Dendritic cell treated with granulocyte-macrophage colony-stimulating factor and Interleukin-4, amounts not matched to agents 40 ng/mL and 50 ng/mL, for 4 days (primary cell): Measurements from ENCODE around the gene SCN9A.

ENCODE experiments used
- H3K27ac Mint-ChIP-seq: one replicate; pipeline ENCODE4 v1.8.0; 2022; ENCODE audit warnings: mild to moderate bottlenecking, mixed read lengths
- H3K27me3 Mint-ChIP-seq: one replicate; pipeline ENCODE4 v1.8.0; 2022; ENCODE audit warnings: mild to moderate bottlenecking, mixed read lengths
- H3K36me3 Mint-ChIP-seq: one replicate; pipeline ENCODE4 v1.8.0; 2022; ENCODE audit warnings: low read depth, mixed read lengths
- H3K4me1 Mint-ChIP-seq: one replicate; pipeline ENCODE4 v1.8.0; 2022; ENCODE audit warnings: low read depth, mixed read lengths
- H3K4me3 Mint-ChIP-seq: one replicate; pipeline ENCODE4 v1.8.0; 2022; ENCODE audit warnings: mild to moderate bottlenecking, moderate library complexity, mixed read lengths
- H3K9me3 Mint-ChIP-seq: one replicate; pipeline ENCODE4 v1.8.0; 2022; ENCODE audit warnings: mixed read lengths
- intact Hi-C: fragments of 100-400 bp; cut with micrococcal nuclease; formaldehyde crosslinking; loops from one replicate; pipeline ENCODE4 v1.15.0; 2022

Gene SCN9A

GRCh38 chr2:166152064-166152463 is 223.7 kb downstream of the SCN9A start:
- Mint-ChIP-seq H3K4me1 (no peaks in the 10 kb centered on the region), H3K9me3 (no peaks in the 10 kb centered on the region), H3K4me3 (no peak overlapping the region), H3K27me3 (no peaks in the 10 kb centered on the region), H3K27ac (no peak overlapping the region), H3K36me3 (no peaks in the 10 kb centered on the region)
- intact Hi-C loops: no loop called here

GRCh38 chr2:166148500-166149400 is 227.0 kb downstream of the SCN9A start:
- Mint-ChIP-seq H3K27me3 (no peaks in the 10 kb centered on the region), H3K9me3 (no peaks in the 10 kb centered on the region), H3K36me3 (no peaks in the 10 kb centered on the region), H3K4me1 (no peaks in the 10 kb centered on the region), H3K27ac (no peak overlapping the region), H3K4me3 (no peak overlapping the region)
- intact Hi-C loops: no loop called here

GRCh38 chr2:166147883-166148282 is 227.9 kb downstream of the SCN9A start:
- Mint-ChIP-seq H3K4me1 (no peaks in the 10 kb centered on the region), H3K4me3 (no peak overlapping the region), H3K27me3 (no peaks in the 10 kb centered on the region), H3K36me3 (no peaks in the 10 kb centered on the region), H3K9me3 (no peaks in the 10 kb centered on the region), H3K27ac (no peak overlapping the region)
- intact Hi-C loops: no loop called here
